DOHH2 (cell line): Measurements from ENCODE around the gene CD34.
A peak's percentile ranks its signal among the peaks of the same experiment; 100 is the strongest.

Experiments
- H3F3A ChIP-seq: fragments of 200-600 bp; sonication (generic), shearing (Covaris generic); 2 replicates; pipeline ENCODE4 v1.6.0; 2016; ENCODE audit warnings: antibody characterized with exemption, mild to moderate bottlenecking; ENCODE audit not compliant: control insufficient read depth, insufficient read depth
- H3K27ac ChIP-seq: fragments of 200-600 bp; sonication (generic); 2 replicates; pipeline ENCODE4 v1.5.1; 2014; ENCODE audit warnings: low read depth, mild to moderate bottlenecking, low read length, moderate library complexity
- H3K27me3 ChIP-seq: fragments of 200-600 bp; sonication (generic); 2 replicates; pipeline ENCODE4 v1.6.1; 2014; ENCODE audit warnings: mild to moderate bottlenecking, low read length, mixed read lengths; ENCODE audit not compliant: control insufficient read depth
- H3K36me3 ChIP-seq: fragments of 200-600 bp; sonication (generic); 2 replicates; pipeline ENCODE4 v1.6.1; 2014; ENCODE audit warnings: mild to moderate bottlenecking, low read length, moderate library complexity, mixed read lengths; ENCODE audit not compliant: control insufficient read depth
- H3K4me1 ChIP-seq: fragments of 200-600 bp; sonication (generic); 2 replicates; pipeline ENCODE4 v1.6.1; 2014; ENCODE audit warnings: mild to moderate bottlenecking, low read length, mixed read lengths; ENCODE audit not compliant: control insufficient read depth
- H3K4me2 ChIP-seq: fragments of 200-600 bp; sonication (generic); 2 replicates; pipeline ENCODE4 v1.6.0; 2014; ENCODE audit warnings: mild to moderate bottlenecking, low read length, moderate library complexity
- H3K4me3 ChIP-seq: fragments of 200-600 bp; sonication (generic); 2 replicates; pipeline ENCODE4 v1.5.1; 2014; ENCODE audit warnings: mild to moderate bottlenecking, low read length, mixed read lengths
- H3K79me2 ChIP-seq: fragments of 200-600 bp; sonication (generic); 2 replicates; pipeline ENCODE4 v1.6.1; 2014; ENCODE audit warnings: mild to moderate bottlenecking, low read length, mixed read lengths; ENCODE audit not compliant: control insufficient read depth
- H3K9me2 ChIP-seq: fragments of 200-600 bp; sonication (generic); replicated peaks from 2 replicates; pipeline ENCODE4 v1.6.1; 2014; ENCODE audit warnings: mild to moderate bottlenecking, low read length, mixed read lengths; ENCODE audit not compliant: control insufficient read depth
- H3K9me3 ChIP-seq: fragments of 200-600 bp; sonication (generic); 2 replicates; pipeline ENCODE4 v1.6.1; 2014; ENCODE audit warnings: antibody characterized with exemption, low read length, mixed read lengths; ENCODE audit not compliant: control insufficient read depth, insufficient read depth
- H4K20me1 ChIP-seq: fragments of 200-600 bp; sonication (generic); 2 replicates; pipeline ENCODE4 v1.6.0; 2014; ENCODE audit warnings: low read depth, mild to moderate bottlenecking, antibody characterized with exemption, low read length, moderate library complexity; ENCODE audit not compliant: control insufficient read depth, insufficient read depth
- EZH2phosphoT487 ChIP-seq: fragments of 200-600 bp; sonication (generic); IDR thresholded peaks from 2 replicates; pipeline ENCODE4 v1.6.1; 2017; ENCODE audit warnings: borderline replicate concordance, mild to moderate bottlenecking, antibody characterized with exemption, low read length, moderate library complexity, mixed read lengths
- TF ChIP-seq, protein P1 (sequence below): fragments of 200-600 bp; sonication (generic); IDR thresholded peaks from one replicate; pipeline ENCODE4 v1.5.1; 2014; ENCODE audit warnings: antibody characterized with exemption, mild to moderate bottlenecking, low read depth, low read length; ENCODE audit not compliant: poor library complexity, severe bottlenecking

Gene CD34

DNA sequence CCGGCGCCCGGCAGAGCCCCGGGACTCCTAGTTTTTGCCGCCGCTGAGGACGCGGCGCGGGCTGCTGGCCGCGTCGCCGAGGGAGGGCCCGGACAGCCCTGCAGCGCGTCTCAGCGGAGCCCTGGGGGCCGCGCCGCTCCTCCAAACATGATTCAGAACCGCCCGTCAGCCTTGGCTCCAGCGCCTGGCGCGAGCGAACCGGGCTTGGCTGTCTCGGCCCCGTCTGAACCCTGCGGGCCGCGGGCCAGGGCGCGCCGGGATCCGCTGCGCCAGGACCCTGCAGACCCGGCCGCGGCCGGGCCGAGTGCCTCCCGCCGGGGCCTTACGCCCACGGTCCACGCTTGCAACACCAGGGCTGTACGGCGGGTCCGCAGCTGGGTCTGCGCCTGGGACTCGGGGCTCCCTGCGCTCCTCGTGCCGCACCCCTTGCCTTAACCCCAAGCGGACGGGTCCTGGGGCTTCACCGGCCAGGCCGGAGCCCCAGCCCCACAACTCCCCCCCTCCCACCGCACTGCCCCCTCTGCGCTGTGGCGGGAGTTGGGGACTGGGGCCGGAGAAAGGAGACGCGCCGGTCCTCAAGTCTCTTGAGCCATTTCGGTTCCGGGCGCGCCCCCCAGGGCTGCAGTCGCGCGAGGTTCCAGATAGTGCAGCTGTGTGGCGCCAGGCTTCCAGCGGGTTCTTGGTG is 48.4 kb upstream of the CD34 start:
- no peaks in the 10 kb centered on the region for H3K79me2 ChIP-seq
- TF ChIP-seq, protein P1, sequence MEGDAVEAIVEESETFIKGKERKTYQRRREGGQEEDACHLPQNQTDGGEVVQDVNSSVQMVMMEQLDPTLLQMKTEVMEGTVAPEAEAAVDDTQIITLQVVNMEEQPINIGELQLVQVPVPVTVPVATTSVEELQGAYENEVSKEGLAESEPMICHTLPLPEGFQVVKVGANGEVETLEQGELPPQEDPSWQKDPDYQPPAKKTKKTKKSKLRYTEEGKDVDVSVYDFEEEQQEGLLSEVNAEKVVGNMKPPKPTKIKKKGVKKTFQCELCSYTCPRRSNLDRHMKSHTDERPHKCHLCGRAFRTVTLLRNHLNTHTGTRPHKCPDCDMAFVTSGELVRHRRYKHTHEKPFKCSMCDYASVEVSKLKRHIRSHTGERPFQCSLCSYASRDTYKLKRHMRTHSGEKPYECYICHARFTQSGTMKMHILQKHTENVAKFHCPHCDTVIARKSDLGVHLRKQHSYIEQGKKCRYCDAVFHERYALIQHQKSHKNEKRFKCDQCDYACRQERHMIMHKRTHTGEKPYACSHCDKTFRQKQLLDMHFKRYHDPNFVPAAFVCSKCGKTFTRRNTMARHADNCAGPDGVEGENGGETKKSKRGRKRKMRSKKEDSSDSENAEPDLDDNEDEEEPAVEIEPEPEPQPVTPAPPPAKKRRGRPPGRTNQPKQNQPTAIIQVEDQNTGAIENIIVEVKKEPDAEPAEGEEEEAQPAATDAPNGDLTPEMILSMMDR, result no peak
- TF ChIP-seq EZH2phosphoT487, result 0 out of 2 replicates have a peak, but pooled peaks have one; percentile 29
- no peaks in the 10 kb centered on the region for H3F3A ChIP-seq
- H3K4me3 ChIP-seq, result no peak overlapping the region
- H3K9me2 ChIP-seq, result no peaks in the 10 kb centered on the region
- no peak overlapping the region for H3K27ac ChIP-seq
- H3K27me3 ChIP-seq, result peaks cover 18% of the 10 kb centered on the region
- no peaks in the 10 kb centered on the region for H3K36me3 ChIP-seq
- H3K4me1 ChIP-seq, result peaks cover 30% of the 10 kb centered on the region
- no peak overlapping the region for H3K4me2 ChIP-seq
- no peaks in the 10 kb centered on the region for H4K20me1 ChIP-seq
- H3K9me3 ChIP-seq, result no peaks in the 10 kb centered on the region

GRCh38 chr1:207958376-207959139 is 47.6 kb upstream of the CD34 start:
- no peaks in the 10 kb centered on the region for H3K79me2 ChIP-seq
- TF ChIP-seq, protein P1, result no peak
- no peak for TF ChIP-seq EZH2phosphoT487
- no peak overlapping the region for H3K27ac ChIP-seq
- no peak overlapping the region for H3K4me2 ChIP-seq
- no peaks in the 10 kb centered on the region for H3K9me3 ChIP-seq
- H3K36me3 ChIP-seq, result no peaks in the 10 kb centered on the region
- H3K4me3 ChIP-seq, result no peak overlapping the region
- no peaks in the 10 kb centered on the region for H4K20me1 ChIP-seq
- peaks cover 32% of the 10 kb centered on the region for H3K4me1 ChIP-seq
- H3K9me2 ChIP-seq, result no peaks in the 10 kb centered on the region
- H3F3A ChIP-seq, result no peaks in the 10 kb centered on the region
- peaks cover 18% of the 10 kb centered on the region for H3K27me3 ChIP-seq

- Histone ChIP-seq H3K4me3 (no peak overlapping the region), H3K4me2 (no peak overlapping the region), H3K27ac (no peak overlapping the region), H3K9me2 (no peaks in the 10 kb centered on the region), H3K9me3 (no peaks in the 10 kb centered on the region), H3F3A (no peaks in the 10 kb centered on the region), H3K79me2 (no peaks in the 10 kb centered on the region), H3K4me1 (peaks cover 26% of the 10 kb centered on the region), H3K36me3 (no peaks in the 10 kb centered on the region), H3K27me3 (peaks cover 18% of the 10 kb centered on the region), H4K20me1 (no peaks in the 10 kb centered on the region)
- TF ChIP-seq, protein P1, result no peak
- no peak for TF ChIP-seq EZH2phosphoT487
These were observed 46.1 kb upstream of the CD34 start for GRCh38 chr1:207956986-207957385.
